Esophagus mucosa (tissue), 1 donor: Measurements from ENCODE around the gene NDC80. TPM values are rescaled to one million over a fixed set of nuclear protein-coding genes. Genes with fewer than 3 reads are reported as not detected.
"Not testable (repeated sequence)": the region's sequence is repeated elsewhere in the genome, so short reads cannot be mapped to it uniquely, and the experiment has no call there.

Source experiments
- ATAC-seq: fragments of 200-7000 bp; cut with Tn5 transposase; one replicate; pipeline ENCODE4 v1.9.1; 2020
- total RNA-seq: library from RNA; stranded (reverse); gene quantifications from one replicate; pipeline ENCODE4 v1.2.4, GENCODE V29; 2023
- donor health status: DM: yes; HTN: yes; CAD: no.

The NDC80 gene
- total RNA-seq, result 9.7 TPM

- peak; percentile 86 for ATAC-seq
These were observed at the start of gene NDC80, which contains the start of gene METTL4 for GRCh38 chr18:2571200-2572170. NDC80 (plus strand) TSS chr18:2571557; CDS start chr18:2572986, 1,429 bp downstream. METTL4 (minus strand) TSS chr18:2571505; CDS start chr18:2567216, 4,289 bp downstream.

- ATAC-seq, result no peak
These were observed 49.2 kb upstream of the NDC80 start for GRCh38 chr18:2522112-2522511.

- not testable (repeated sequence) for ATAC-seq
These were observed 46.6 kb upstream of the NDC80 start for GRCh38 chr18:2524794-2525198.

GRCh38 chr18:2526329-2526728, 45.0 kb upstream of the NDC80 start:
- ATAC-seq, result peak; percentile 44

GRCh38 chr18:2529154-2529553, 42.2 kb upstream of the NDC80 start:
- no peak for ATAC-seq

- no peak for ATAC-seq
These were observed 39.6 kb upstream of the NDC80 start for GRCh38 chr18:2531751-2532150.

- no peak for ATAC-seq
These were observed 38.6 kb upstream of the NDC80 start for GRCh38 chr18:2532797-2533196.

GRCh38 chr18:2534906-2535305, 36.5 kb upstream of the NDC80 start:
- ATAC-seq, result no peak

GRCh38 chr18:2535419-2535910, 35.9 kb upstream of the NDC80 start:
- no peak for ATAC-seq

- ATAC-seq, result no peak
These were observed 35.3 kb upstream of the NDC80 start for GRCh38 chr18:2536063-2536462.

GRCh38 chr18:2536493-2536892, 34.9 kb upstream of the NDC80 start:
- ATAC-seq, result no peak

- ATAC-seq, result no peak
These were observed 34.1 kb upstream of the NDC80 start for GRCh38 chr18:2537296-2537695.

- no peak for ATAC-seq
These were observed 33.1 kb upstream of the NDC80 start for GRCh38 chr18:2538236-2538635.

GRCh38 chr18:2538844-2539243, 32.5 kb upstream of the NDC80 start:
- no peak for ATAC-seq

- ATAC-seq, result no peak
These were observed 30.8 kb upstream of the NDC80 start for GRCh38 chr18:2540575-2540974.

GRCh38 chr18:2541925-2542563, 29.3 kb upstream of the NDC80 start:
- ATAC-seq, result not testable (repeated sequence)

- ATAC-seq, result no peak
These were observed 26.2 kb upstream of the NDC80 start for GRCh38 chr18:2545155-2545554.

- peak; percentile 60 for ATAC-seq
These were observed 23.8 kb upstream of the NDC80 start for GRCh38 chr18:2547477-2548087.

- ATAC-seq, result no peak
These were observed 21.9 kb upstream of the NDC80 start for GRCh38 chr18:2549462-2549861.

GRCh38 chr18:2551425-2551824, 19.9 kb upstream of the NDC80 start:
- ATAC-seq, result no peak

GRCh38 chr18:2554696-2555095, 16.7 kb upstream of the NDC80 start:
- ATAC-seq, result no peak

- ATAC-seq, result no peak
These were observed 15.5 kb upstream of the NDC80 start for GRCh38 chr18:2555895-2556294.

- no peak for ATAC-seq
These were observed 13.8 kb upstream of the NDC80 start for GRCh38 chr18:2557536-2557935.
